Activated CD4-positive, alpha-beta T cell treated with anti-CD3 and anti-CD28 coated beads, Interleukin-2, amount 50 U/mL, for 24 hours (primary cell): ENCODE measurements around the gene DCBLD2.
"Not testable (repeated sequence)": the region's sequence is repeated elsewhere in the genome, so short reads cannot be mapped to it uniquely, and the experiment has no call there.

Source experiments
- DNase-seq, 2 donors: peaks; one replicate each; pipeline ENCODE4 v3.0.0-alpha.2; 2020; ENCODE audit warnings: low read depth in 1 of 2, low spot score in 1 of 2

The DCBLD2 gene

DNA sequence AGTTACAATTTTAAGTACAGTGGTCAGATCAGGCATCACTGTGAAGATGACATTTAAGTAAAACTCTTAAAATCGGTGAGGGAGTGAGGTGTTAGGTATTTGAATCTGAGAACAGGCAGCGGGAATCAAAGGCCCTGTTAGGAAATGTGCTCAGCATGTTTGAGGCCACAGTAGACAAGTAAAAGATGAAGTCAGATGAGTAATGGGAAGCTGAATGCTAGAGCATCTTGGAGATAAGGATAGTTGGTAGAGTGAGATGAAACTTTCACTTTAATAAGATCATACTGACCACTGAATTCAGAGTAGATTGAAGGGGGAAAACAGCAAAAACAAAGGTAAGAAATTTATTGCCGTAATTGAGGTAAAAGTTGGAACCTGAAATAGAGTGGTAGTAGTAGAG lies 61.6 kb downstream of the DCBLD2 start:
- no peak for DNase-seq

DNA sequence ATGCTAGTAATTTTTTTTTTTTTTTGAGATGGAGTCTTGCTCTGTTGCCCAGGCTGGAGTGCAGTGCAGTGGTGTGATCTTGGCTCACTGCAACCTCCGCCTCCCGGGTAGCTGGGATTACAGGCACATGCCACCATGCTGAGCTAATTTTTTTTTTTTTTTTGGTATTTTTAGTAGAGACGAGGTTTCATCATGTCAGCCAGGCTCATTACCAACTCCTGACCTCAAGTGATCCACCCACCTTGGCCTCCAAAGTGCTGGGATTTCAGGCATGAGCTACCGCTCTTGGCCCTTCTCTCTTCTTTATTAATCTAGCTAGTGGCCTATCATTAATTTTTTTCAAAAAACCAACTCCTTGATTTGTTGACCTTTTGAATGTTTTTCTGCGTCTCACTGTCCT lies 70.4 kb downstream of the DCBLD2 start:
- not testable (repeated sequence) for DNase-seq

DNA sequence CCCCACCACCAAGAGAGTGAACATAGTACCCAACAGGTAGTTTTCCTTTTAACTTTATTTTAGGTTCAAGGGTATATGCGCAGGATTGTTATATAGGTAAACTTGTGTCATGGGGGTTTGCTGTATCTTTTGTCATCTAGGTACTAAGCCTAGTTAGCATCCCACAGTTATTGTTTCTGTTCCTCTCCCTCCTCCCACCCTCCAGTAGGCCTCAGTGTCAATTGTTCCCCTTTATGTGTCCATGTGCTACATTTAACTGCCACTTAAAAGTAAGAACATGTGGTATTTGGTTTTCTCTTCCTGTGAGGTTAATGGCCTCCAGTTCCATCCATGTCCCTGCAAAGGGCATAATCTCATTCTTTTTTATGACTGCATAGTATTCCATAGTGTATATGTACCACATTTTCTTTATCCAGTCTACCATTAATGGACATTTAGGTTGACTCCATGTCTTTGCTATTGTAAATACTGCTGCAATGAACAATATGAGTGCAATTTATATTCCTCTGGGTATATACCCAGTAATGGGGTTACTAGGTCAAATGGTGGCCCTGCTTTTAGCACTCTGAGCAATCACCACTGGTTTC lies 72.2 kb downstream of the DCBLD2 start:
- no peak for DNase-seq

- DNase-seq = no peak
Measured at GRCh38 chr3:98827221-98827920, 74.1 kb downstream of the DCBLD2 start.

DNA sequence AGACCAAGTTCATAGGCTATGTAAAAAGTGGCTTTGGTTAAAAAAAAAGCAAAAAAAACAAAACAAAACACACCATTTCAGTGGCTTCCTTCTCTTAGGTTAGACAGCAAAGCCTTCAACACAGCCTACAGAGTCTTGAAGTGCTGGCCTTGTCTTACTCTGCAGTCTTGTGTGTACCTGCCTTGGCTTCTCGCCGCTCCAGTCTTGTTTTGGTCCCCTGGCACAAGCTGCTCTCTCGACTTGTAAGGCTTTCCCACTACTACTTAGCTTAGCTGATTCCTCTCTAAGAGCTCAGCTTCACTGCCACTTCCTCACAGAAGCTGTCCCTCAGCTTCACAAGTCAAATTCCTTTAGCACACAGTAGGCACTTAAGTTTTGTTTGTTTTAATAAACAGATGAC lies 75.4 kb downstream of the DCBLD2 start:
- DNase-seq = no peak

DNA sequence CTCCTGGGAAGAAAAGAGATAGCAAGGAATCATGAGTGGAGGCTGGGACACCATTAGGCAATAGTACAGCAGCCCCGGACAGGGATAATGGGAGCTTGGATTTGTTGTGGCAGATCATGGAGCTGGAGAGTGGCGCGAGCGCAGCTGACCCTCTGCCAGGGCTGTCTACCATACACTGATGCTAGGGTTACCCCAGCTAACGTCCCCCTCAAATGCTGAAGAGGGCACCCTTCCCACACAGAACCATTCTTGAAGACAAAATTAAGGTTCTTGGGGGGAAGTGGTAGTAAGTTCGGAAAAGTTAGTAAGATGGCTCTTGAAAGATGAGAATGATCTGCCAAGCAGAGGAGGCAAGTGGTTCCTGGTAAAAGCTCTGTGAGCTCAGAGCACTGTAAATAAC lies 77.2 kb downstream of the DCBLD2 start:
- DNase-seq = no peak

DNA sequence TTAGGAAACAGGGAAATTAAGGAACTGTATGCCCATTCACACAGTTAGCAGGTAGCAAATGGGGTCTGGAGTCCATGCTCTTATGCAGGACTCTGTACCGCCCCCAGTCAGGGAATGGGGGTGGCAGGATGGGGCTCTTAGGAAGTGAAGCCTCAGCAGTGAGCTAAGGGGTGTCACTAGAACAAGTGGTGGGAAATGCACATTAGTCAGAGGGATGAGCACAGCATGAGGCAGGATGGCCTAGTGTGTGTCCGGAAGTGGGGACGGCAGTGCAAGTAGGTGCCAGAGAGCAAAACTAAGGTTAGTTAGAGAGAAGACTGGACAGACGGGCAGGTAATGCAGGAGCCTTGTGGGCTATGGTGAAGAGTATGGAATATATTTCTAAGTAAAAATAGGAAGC lies 77.7 kb downstream of the DCBLD2 start:
- no peak for DNase-seq

- no peak for DNase-seq
Measured at GRCh38 chr3:98821063-98821462, 80.4 kb downstream of the DCBLD2 start.

DNA sequence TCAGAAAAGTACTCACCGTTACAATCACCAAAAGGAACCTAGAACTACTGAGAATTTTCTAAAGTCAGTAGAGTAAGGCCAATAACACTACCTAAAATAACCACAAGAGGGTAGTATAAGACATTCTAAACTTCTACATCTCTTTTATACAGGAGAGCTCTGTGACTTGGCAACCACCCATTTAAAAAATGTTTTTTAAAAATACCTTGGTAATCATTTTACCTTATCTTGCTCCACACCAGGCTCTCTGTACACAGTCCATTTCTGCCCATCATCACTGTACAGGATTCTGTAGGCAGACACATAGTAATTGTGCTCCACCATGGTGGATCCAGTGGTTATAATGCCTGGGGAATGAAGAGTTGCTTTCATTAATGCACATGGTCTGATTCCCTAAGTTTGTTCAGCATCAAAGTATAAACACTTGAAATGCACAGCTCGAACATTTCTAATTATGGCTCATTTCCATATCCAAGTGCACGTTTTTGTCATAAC lies 83.9 kb downstream of the DCBLD2 start:
- no peak for DNase-seq

DNA sequence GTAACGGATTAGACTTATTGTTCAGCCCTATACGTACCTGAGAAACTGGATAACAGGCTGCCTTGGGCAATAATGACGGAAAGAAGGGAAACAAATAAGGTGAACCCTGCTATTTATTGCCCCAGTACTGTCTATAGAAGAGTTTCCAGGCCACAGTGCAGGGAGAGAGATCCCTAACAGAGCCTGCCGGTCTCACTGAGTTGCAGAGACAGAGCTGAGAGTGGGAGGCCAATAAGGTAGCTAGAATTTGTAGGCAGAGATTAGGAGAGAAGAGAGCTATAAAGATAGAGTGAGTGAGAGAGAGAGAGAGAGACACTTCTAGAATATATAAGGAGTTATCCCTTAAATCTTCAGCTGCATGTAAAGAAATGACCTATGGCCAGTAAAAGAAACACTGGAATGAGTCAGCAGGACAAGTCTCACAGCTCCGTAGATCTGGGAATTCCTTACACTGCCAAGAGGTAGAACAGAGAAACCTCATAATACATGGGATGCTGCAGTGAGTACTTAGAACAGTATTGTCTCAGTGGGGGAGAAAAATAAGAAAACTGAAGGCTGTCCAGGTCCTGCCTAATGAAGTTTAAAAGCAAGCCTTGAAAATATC lies 86.6 kb downstream of the DCBLD2 start:
- no peak for DNase-seq

GRCh38 chr3:98812851-98813374 lies 88.6 kb downstream of the DCBLD2 start:
- no peak for DNase-seq

DNA sequence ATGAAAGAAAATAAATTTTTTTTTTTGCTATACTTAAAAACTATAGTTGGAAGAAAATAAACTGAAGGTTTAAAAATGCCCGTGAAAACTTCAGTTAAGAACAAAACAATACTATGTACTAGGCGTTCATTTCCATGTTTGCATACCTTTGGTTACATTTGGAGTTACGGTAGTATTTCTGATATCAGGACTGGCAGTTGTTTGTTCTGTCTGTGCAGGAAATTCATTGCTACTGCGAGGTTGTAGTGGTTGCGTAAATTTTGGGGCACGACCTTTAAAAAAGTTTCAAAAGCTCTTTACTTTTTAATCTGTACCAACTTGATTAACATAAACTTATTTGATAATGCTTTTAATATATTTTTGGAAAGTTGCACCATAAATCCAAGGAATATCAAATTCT lies 90.4 kb downstream of the DCBLD2 start:
- no peak for DNase-seq

DNA sequence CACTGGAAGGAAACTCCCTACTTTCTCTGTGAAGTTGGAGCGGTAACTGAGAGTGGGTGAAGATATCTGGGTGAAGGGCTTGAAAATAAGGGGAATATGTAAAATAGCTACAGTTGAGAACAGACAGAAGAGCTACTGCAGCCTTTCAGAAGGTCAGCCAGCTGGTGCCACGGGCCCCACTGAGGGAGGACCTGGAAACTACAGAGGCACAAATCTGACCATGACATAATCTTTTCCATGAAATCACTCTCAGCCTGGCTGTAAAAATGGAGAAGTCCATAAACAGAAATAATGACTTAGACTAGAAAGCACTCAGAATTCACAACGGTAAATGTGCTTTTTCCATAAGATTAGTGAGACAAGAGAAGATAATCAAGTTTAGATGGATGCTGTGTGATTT lies 91.9 kb downstream of the DCBLD2 start:
- no peak for DNase-seq

- DNase-seq = no peak
Measured at GRCh38 chr3:98808071-98808470, 93.4 kb downstream of the DCBLD2 start.

- DNase-seq = no peak
Measured at GRCh38 chr3:98807561-98807960, 93.9 kb downstream of the DCBLD2 start.

- no peak for DNase-seq
Measured at GRCh38 chr3:98807011-98807410, 94.5 kb downstream of the DCBLD2 start.

GRCh38 chr3:98806521-98806920 lies 95.0 kb downstream of the DCBLD2 start:
- DNase-seq = no peak

- DNase-seq = no peak
Measured at GRCh38 chr3:98805571-98805970, 95.9 kb downstream of the DCBLD2 start.

GRCh38 chr3:98801043-98801747 lies 100.3 kb downstream of the DCBLD2 start:
- no peak for DNase-seq

DNA sequence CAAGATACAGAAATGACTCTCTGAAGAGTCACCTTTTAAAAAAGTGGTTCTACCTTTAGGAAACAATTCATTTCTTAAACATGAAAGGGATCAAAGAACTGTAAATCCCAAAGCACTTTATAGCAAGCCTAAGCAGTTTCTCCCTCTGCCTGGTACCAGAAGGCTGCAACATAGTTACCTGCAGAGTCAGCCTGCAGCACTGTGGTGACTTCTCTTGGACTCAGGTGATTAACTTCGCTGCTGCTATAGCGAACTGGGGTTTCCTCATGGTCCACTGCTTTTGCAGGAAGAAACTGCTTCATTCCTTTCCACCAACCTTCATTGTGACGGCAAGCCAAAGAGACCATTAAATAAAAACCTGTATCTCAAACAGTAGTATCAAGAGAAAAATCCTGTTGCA lies 101.1 kb downstream of the DCBLD2 start:
- no peak for DNase-seq

- DNase-seq = no peak
Measured at GRCh38 chr3:98799479-98799878, 102.0 kb downstream of the DCBLD2 start.

DNA sequence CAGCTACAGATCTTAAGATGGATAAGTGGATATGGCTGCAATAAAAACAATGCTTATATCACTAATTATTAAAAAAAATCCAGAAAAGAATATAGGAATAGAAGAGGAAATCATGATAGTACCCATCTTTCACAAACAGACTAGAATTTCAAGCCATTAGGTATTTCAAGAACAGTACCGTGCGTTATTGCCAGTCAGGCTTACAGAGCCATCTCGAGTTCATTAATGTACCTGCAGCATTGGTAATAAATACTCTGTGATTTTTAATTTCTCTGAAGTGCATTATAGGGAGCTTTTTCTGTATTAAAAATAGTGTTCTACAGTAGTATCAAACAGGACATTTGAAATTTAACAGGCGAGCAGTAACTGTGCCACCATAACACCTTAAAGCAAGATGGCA lies 102.7 kb downstream of the DCBLD2 start:
- no peak for DNase-seq
